WI38 (cell line): ENCODE measurements around the gene BSN.

Source experiments
- H3K4me3 ChIP-seq: 2 replicates; pipeline ENCODE4 v1.5.1; 2011; ENCODE audit warnings: low read depth, mild to moderate bottlenecking, control low read depth, low read length
- CTCF ChIP-seq: IDR thresholded peaks from 2 replicates; pipeline ENCODE4 v1.5.1; 2012; ENCODE audit warnings: low read depth, mild to moderate bottlenecking, control low read depth, low read length

The BSN gene

GRCh38 chr3:49513494-49514124, 40.7 kb upstream of the BSN start:
- no peak overlapping the region for H3K4me3 ChIP-seq
- no peak for TF ChIP-seq CTCF

- TF ChIP-seq CTCF, result no peak
- no peak overlapping the region for H3K4me3 ChIP-seq
Observed at GRCh38 chr3:49518016-49518415, 36.3 kb upstream of the BSN start.

- TF ChIP-seq CTCF, result no peak
- H3K4me3 ChIP-seq, result no peak overlapping the region
Observed at GRCh38 chr3:49518441-49518840, 35.8 kb upstream of the BSN start.

GRCh38 chr3:49519296-49519695, 35.0 kb upstream of the BSN start:
- no peak for TF ChIP-seq CTCF
- H3K4me3 ChIP-seq, result no peak overlapping the region

- no peak for TF ChIP-seq CTCF
- H3K4me3 ChIP-seq, result no peak overlapping the region
Observed at GRCh38 chr3:49519916-49520385, 34.3 kb upstream of the BSN start.

GRCh38 chr3:49523756-49524747, 30.2 kb upstream of the BSN start:
- H3K4me3 ChIP-seq, result no peak overlapping the region
- TF ChIP-seq CTCF, result no peak

GRCh38 chr3:49529567-49529966, 24.7 kb upstream of the BSN start:
- TF ChIP-seq CTCF, result no peak
- no peak overlapping the region for H3K4me3 ChIP-seq
